ENCODE measurements around the gene NTRK3.

The NTRK3 gene

GRCh38 chr15:88118741-88119140, 137.8 kb downstream of the NTRK3 start:
- no peak for ATAC-seq
- TF ChIP-seq RARB (CRISPR knock-in tag; IDR thresholded peaks at IDR 0.05) (no peak), ZNF565 (CRISPR knock-in tag; conservative IDR thresholded peaks at IDR 0.05; ENCODE audit: low read depth) (no peak), CREB5 (CRISPR knock-in tag; IDR thresholded peaks at IDR 0.05; ENCODE audit: low read depth) (no peak), ZC3H10 (CRISPR knock-in tag; IDR thresholded peaks at IDR 0.05) (no peak), GLIS3 (CRISPR knock-in tag; IDR thresholded peaks at IDR 0.05) (no peak), CSRNP3 (CRISPR knock-in tag; IDR thresholded peaks at IDR 0.05) (no peak), POU6F1 (CRISPR knock-in tag; IDR thresholded peaks at IDR 0.05; ENCODE audit: borderline replicate concordance, low read depth) (no peak), SNAI2 (CRISPR knock-in tag; IDR thresholded peaks at IDR 0.05) (no peak)

GRCh38 chr15:88118035-88118434, 138.5 kb downstream of the NTRK3 start:
- no peak for ATAC-seq
- TF ChIP-seq ZFP30 (CRISPR knock-in tag; IDR thresholded peaks at IDR 0.05), result no peak
- no peak for TF ChIP-seq ISL1 (CRISPR knock-in tag; IDR thresholded peaks at IDR 0.05)
- no peak for TF ChIP-seq CSDC2 (CRISPR knock-in tag; IDR thresholded peaks at IDR 0.05)
- TF ChIP-seq TOX (CRISPR knock-in tag; IDR thresholded peaks at IDR 0.05; ENCODE audit: borderline replicate concordance), result no peak
- TF ChIP-seq BACH2 (CRISPR knock-in tag; IDR thresholded peaks at IDR 0.05; ENCODE audit: borderline replicate concordance), result no peak
- TF ChIP-seq SNAI2 (CRISPR knock-in tag; IDR thresholded peaks at IDR 0.05), result no peak
- TF ChIP-seq ZFP3 (CRISPR knock-in tag; IDR thresholded peaks at IDR 0.05), result no peak
- TF ChIP-seq POU6F1 (CRISPR knock-in tag; IDR thresholded peaks at IDR 0.05; ENCODE audit: borderline replicate concordance, low read depth), result no peak
- TF ChIP-seq ZC3H10 (CRISPR knock-in tag; IDR thresholded peaks at IDR 0.05), result no peak
- TF ChIP-seq OSR1 (CRISPR knock-in tag; IDR thresholded peaks at IDR 0.05), result no peak

GRCh38 chr15:88115486-88116152, 140.9 kb downstream of the NTRK3 start:
- TF ChIP-seq TCF4 (CRISPR knock-in tag; IDR thresholded peaks at IDR 0.05; ENCODE audit: borderline replicate concordance) (no peak), CSRNP3 (CRISPR knock-in tag; IDR thresholded peaks at IDR 0.05) (no peak), ZFP3 (CRISPR knock-in tag; IDR thresholded peaks at IDR 0.05) (no peak; the same call in 1 of the 2 replicates), ZNF8 (CRISPR knock-in tag; IDR thresholded peaks at IDR 0.05) (no peak), TOX (CRISPR knock-in tag; IDR thresholded peaks at IDR 0.05; ENCODE audit: borderline replicate concordance) (no peak), ZNF565 (CRISPR knock-in tag; conservative IDR thresholded peaks at IDR 0.05; ENCODE audit: low read depth) (no peak), OSR1 (CRISPR knock-in tag; IDR thresholded peaks at IDR 0.05) (no peak), ISL1 (CRISPR knock-in tag; IDR thresholded peaks at IDR 0.05) (no peak), POU6F1 (CRISPR knock-in tag; IDR thresholded peaks at IDR 0.05; ENCODE audit: borderline replicate concordance, low read depth) (no peak), ZFP30 (CRISPR knock-in tag; IDR thresholded peaks at IDR 0.05) (no peak), BACH2 (CRISPR knock-in tag; IDR thresholded peaks at IDR 0.05; ENCODE audit: borderline replicate concordance) (no peak), ESRRG (CRISPR knock-in tag; IDR thresholded peaks at IDR 0.05) (no peak)
- ATAC-seq, result no peak

All from SK-N-SH treated with all-trans-retinoic acid at 6 μM for 48 hours (cell line).